D341Med (cell line): ENCODE results near the gene SMIM36.
A peak's percentile ranks its signal among the peaks of the same experiment; 100 is the strongest.
"Not testable (repeated sequence)": the region's sequence is repeated elsewhere in the genome, so short reads cannot be mapped to it uniquely, and the experiment has no call there.

Experiments used
- DNase-seq: peaks from one replicate; pipeline ENCODE4 v3.0.0; 2012; ENCODE audit warnings: low spot score

SMIM36 gene

GRCh38 chr17:55501626-55502025, 9.6 kb downstream of the SMIM36 start:
- DNase-seq = not testable (repeated sequence)

- DNase-seq = no peak
Measured at GRCh38 chr17:55500103-55500502, 11.1 kb downstream of the SMIM36 start.

GRCh38 chr17:55496094-55496881, 15.0 kb downstream of the SMIM36 start:
- peak; percentile 56 for DNase-seq

- DNase-seq = no peak
Measured at GRCh38 chr17:55495239-55495638, 16.0 kb downstream of the SMIM36 start.

- no peak for DNase-seq
Measured at GRCh38 chr17:55492781-55493341, 18.4 kb downstream of the SMIM36 start.

GRCh38 chr17:55490376-55490775, 20.9 kb downstream of the SMIM36 start:
- DNase-seq = no peak

- DNase-seq = no peak
Measured at GRCh38 chr17:55487695-55488432, 23.4 kb downstream of the SMIM36 start.

- DNase-seq = no peak
Measured at GRCh38 chr17:55484575-55484974, 26.7 kb downstream of the SMIM36 start.

GRCh38 chr17:55482591-55483389, 28.5 kb downstream of the SMIM36 start:
- DNase-seq = no peak

GRCh38 chr17:55480631-55481315, 30.5 kb downstream of the SMIM36 start:
- no peak for DNase-seq

GRCh38 chr17:55479903-55480302, 31.3 kb downstream of the SMIM36 start:
- DNase-seq = no peak

GRCh38 chr17:55478971-55479370, 32.3 kb downstream of the SMIM36 start:
- no peak for DNase-seq

GRCh38 chr17:55466671-55467070, 44.6 kb downstream of the SMIM36 start:
- no peak for DNase-seq

GRCh38 chr17:55465771-55466170, 45.5 kb downstream of the SMIM36 start:
- not testable (repeated sequence) for DNase-seq

GRCh38 chr17:55463600-55463999, 47.7 kb downstream of the SMIM36 start:
- no peak for DNase-seq

- DNase-seq = no peak
Measured at GRCh38 chr17:55462711-55463110, 48.5 kb downstream of the SMIM36 start.

GRCh38 chr17:55462234-55462633, 49.0 kb downstream of the SMIM36 start:
- DNase-seq = no peak

GRCh38 chr17:55458978-55459377, 52.3 kb downstream of the SMIM36 start:
- no peak for DNase-seq

GRCh38 chr17:55458287-55458900, 52.9 kb downstream of the SMIM36 start:
- DNase-seq = no peak

- DNase-seq = no peak
Measured at GRCh38 chr17:55456307-55457240, 54.7 kb downstream of the SMIM36 start.
